ENCODE data around the gene CFAP52. TPM values are rescaled to one million over a fixed set of nuclear protein-coding genes. Genes with fewer than 3 reads are reported as not detected.
"Not testable (repeated sequence)": the region's sequence is repeated elsewhere in the genome, so short reads cannot be mapped to it uniquely, and the experiment has no call there.

The CFAP52 gene
- total RNA-seq, 1 experiment from 2014 or later: not detected

DNA sequence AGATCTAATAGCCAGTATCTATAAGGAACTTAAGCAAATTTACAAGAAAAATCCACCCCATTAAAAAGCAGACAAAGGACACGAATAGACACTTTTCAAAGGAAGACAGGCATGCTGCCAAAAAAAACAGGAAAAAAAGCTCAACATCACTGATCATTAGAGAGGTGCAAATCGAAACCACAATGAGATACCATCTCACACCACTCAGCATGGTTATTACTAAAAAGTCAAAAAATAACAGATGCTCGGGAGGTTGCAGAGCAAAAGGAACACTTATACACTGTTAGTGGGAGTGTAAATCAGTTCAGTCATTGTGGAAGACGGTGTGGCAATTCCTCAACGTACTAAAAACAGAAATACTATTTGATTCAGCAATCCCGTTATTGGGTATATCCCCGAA lies 10.4 kb upstream of the CFAP52 start:
- H3K36me3 ChIP-seq (ENCODE audit: low read depth): no peaks in the 10 kb centered on the region
- no peak overlapping the region for H2AFZ ChIP-seq
- DNase-seq: no peak
- H3K4me1 ChIP-seq (replicated peaks; ENCODE audit: insufficient read depth): no peaks in the 10 kb centered on the region
- TF ChIP-seq, protein P1, sequence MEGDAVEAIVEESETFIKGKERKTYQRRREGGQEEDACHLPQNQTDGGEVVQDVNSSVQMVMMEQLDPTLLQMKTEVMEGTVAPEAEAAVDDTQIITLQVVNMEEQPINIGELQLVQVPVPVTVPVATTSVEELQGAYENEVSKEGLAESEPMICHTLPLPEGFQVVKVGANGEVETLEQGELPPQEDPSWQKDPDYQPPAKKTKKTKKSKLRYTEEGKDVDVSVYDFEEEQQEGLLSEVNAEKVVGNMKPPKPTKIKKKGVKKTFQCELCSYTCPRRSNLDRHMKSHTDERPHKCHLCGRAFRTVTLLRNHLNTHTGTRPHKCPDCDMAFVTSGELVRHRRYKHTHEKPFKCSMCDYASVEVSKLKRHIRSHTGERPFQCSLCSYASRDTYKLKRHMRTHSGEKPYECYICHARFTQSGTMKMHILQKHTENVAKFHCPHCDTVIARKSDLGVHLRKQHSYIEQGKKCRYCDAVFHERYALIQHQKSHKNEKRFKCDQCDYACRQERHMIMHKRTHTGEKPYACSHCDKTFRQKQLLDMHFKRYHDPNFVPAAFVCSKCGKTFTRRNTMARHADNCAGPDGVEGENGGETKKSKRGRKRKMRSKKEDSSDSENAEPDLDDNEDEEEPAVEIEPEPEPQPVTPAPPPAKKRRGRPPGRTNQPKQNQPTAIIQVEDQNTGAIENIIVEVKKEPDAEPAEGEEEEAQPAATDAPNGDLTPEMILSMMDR (conservative IDR thresholded peaks at IDR 0.05): no peak
- no peak for TF ChIP-seq EZH2 (IDR thresholded peaks at IDR 0.05; ENCODE audit: low read depth)
- no peaks in the 10 kb centered on the region for H3K27me3 ChIP-seq (ENCODE audit: insufficient read depth, low read depth)
- H3K4me3 ChIP-seq: no peak overlapping the region
- ChIA-PET POLR2A (ENCODE audit: unreplicated experiment) (interaction anchor here (0.6 kb wide), 1 partner anchor 184 kb away, joined by 3 read pairs; no protein-coding TSS in a partner anchor), CTCF (interaction anchor here (0.6 kb wide), 1 partner anchor 365 kb away, joined by 3 read pairs; no protein-coding TSS in a partner anchor)
- no peak overlapping the region for H3K27ac ChIP-seq
- no TSS peak for BruUV-seq (replicated peaks)
- intact Hi-C loops (cut with micrococcal nuclease; ENCODE audit: unreplicated experiment): no loop called here
- no peak overlapping the region for H3K4me2 ChIP-seq
- no peaks in the 10 kb centered on the region for H3K9me2 ChIP-seq (ENCODE audit: insufficient read depth)
- no peaks in the 10 kb centered on the region for H3K79me2 ChIP-seq (ENCODE audit: low read depth)
- H4K20me1 ChIP-seq (ENCODE audit: insufficient read depth): no peaks in the 10 kb centered on the region
- no peaks in the 10 kb centered on the region for H3F3A ChIP-seq (ENCODE audit: insufficient read depth, low read depth)
- no peaks in the 10 kb centered on the region for H3K9me3 ChIP-seq (ENCODE audit: insufficient read depth, low read depth)

DNA sequence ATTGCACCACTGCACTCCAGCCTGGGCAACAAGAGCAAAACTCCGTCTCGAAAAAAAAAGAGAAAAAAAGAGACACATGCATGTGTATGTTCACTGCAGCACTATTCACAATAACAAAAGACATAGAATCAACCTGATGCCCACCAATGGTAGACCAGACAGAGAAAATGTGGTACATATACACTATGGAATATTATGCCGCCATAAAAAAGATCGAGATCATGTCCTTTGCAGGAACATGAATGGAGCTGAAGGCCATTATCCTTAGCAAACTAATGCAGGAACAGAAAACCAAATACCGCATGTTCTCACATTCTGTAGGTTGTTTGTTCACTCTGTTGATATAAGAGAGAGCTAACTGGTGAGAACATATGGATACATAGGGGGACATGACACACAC lies 9.7 kb upstream of the CFAP52 start:
- intact Hi-C loops (cut with micrococcal nuclease; ENCODE audit: unreplicated experiment); H3K27ac ChIP-seq; POLR2A ChIA-PET (ENCODE audit: unreplicated experiment): not testable (repeated sequence)

GRCh38 chr17:9568004-9568403 lies 8.4 kb upstream of the CFAP52 start:
- CTCF ChIA-PET: no interaction called here

More for the DNA sequence above, 9.7 kb upstream of the CFAP52 start:
- DNase-seq; H3F3A ChIP-seq (ENCODE audit: insufficient read depth, low read depth); CTCF ChIA-PET; H3K27me3 ChIP-seq (ENCODE audit: insufficient read depth, low read depth); H3K4me1 ChIP-seq (replicated peaks; ENCODE audit: insufficient read depth); H2AFZ ChIP-seq; H3K36me3 ChIP-seq (ENCODE audit: low read depth); H3K4me2 ChIP-seq; H3K4me3 ChIP-seq; H3K9me3 ChIP-seq (ENCODE audit: insufficient read depth, low read depth); BruUV-seq (replicated peaks); H3K9me2 ChIP-seq (ENCODE audit: insufficient read depth); H4K20me1 ChIP-seq (ENCODE audit: insufficient read depth); H3K79me2 ChIP-seq (ENCODE audit: low read depth): not testable (repeated sequence)

DNA sequence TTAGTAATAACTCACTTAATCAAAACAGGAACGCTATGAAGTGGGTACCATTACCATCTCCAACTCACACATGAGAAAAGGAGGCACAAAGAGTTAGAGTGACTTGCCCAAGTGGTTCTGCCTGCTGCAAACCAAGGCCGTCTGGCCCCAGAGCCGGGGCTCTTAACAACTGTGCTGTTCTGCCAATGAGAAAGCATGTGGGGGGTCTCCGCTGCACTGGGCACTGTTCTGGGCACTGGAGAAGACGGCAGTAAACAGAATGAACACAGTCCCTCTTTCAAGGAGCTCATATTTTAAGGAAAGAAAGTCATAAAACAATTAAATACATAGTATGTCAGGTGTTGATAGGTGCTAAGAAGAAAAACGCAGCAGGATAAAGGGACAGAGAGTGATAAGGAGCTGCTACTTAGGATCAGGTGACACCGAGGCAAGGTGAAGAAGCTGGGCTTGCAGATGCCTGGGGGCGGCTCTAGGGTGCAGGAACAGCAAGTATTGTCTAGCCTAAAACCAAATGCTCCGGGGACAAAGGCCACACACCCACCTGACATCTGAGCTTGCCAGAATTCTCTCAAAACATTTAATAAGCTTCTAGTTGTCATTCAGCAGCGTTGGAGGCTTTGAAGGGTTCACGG lies 7.4 kb upstream of the CFAP52 start:
- H2AFZ ChIP-seq: no peak overlapping the region
- POLR2A ChIA-PET (ENCODE audit: unreplicated experiment): interaction anchor here (0.7 kb wide), 1 partner anchor 367 kb away, joined by 3 read pairs; no protein-coding TSS in a partner anchor

More at GRCh38 chr17:9568004-9568403, 8.4 kb upstream of the CFAP52 start:
- no peaks in the 10 kb centered on the region for H3K36me3 ChIP-seq (ENCODE audit: low read depth)
- no peaks in the 10 kb centered on the region for H3K79me2 ChIP-seq (ENCODE audit: low read depth)
- intact Hi-C loops (cut with micrococcal nuclease; ENCODE audit: unreplicated experiment): no loop called here
- DNase-seq: no peak
- no peaks in the 10 kb centered on the region for H3F3A ChIP-seq (ENCODE audit: insufficient read depth, low read depth)
- no peaks in the 10 kb centered on the region for H3K4me1 ChIP-seq (replicated peaks; ENCODE audit: insufficient read depth)
- H3K27me3 ChIP-seq (ENCODE audit: insufficient read depth, low read depth): no peaks in the 10 kb centered on the region
- BruUV-seq (replicated peaks): no TSS peak
- H3K27ac ChIP-seq: no peak overlapping the region
- no peaks in the 10 kb centered on the region for H3K9me2 ChIP-seq (ENCODE audit: insufficient read depth)
- no peaks in the 10 kb centered on the region for H3K9me3 ChIP-seq (ENCODE audit: insufficient read depth, low read depth)
- H3K4me2 ChIP-seq: no peak overlapping the region
- TF ChIP-seq EZH2 (IDR thresholded peaks at IDR 0.05; ENCODE audit: low read depth): no peak
- H2AFZ ChIP-seq: no peak overlapping the region
- no peak overlapping the region for H3K4me3 ChIP-seq
- POLR2A ChIA-PET (ENCODE audit: unreplicated experiment): no interaction called here
- H4K20me1 ChIP-seq (ENCODE audit: insufficient read depth): no peaks in the 10 kb centered on the region

More for the DNA sequence above, 7.4 kb upstream of the CFAP52 start:
- Histone ChIP-seq H3K9me2 (ENCODE audit: insufficient read depth) (no peaks in the 10 kb centered on the region), H4K20me1 (ENCODE audit: insufficient read depth) (no peaks in the 10 kb centered on the region), H3K27me3 (ENCODE audit: insufficient read depth, low read depth) (no peaks in the 10 kb centered on the region), H3K36me3 (ENCODE audit: low read depth) (no peaks in the 10 kb centered on the region), H3K4me1 (replicated peaks; ENCODE audit: insufficient read depth) (no peaks in the 10 kb centered on the region), H3K79me2 (ENCODE audit: low read depth) (no peaks in the 10 kb centered on the region), H3K27ac (no peak overlapping the region), H3F3A (ENCODE audit: insufficient read depth, low read depth) (no peaks in the 10 kb centered on the region), H3K9me3 (ENCODE audit: insufficient read depth, low read depth) (no peaks in the 10 kb centered on the region), H3K4me2 (no peak overlapping the region), H3K4me3 (no peak overlapping the region)
- BruUV-seq (replicated peaks): no TSS peak
- DNase-seq: no peak
- TF ChIP-seq EZH2 (IDR thresholded peaks at IDR 0.05; ENCODE audit: low read depth): no peak
- TF ChIP-seq, protein P1 (conservative IDR thresholded peaks at IDR 0.05): no peak
- intact Hi-C loops (cut with micrococcal nuclease; ENCODE audit: unreplicated experiment): no loop called here
- CTCF ChIA-PET: no interaction called here
